H1 (cell line): ENCODE data around the gene SLC25A11. TPM values are rescaled to one million over a fixed set of nuclear protein-coding genes. Genes with fewer than 3 reads are reported as not detected.

Source experiments
- BCL11A ChIP-seq, 2 experiments: IDR thresholded peaks; one replicate each; pipeline ENCODE4 v1.6.1; 2011; ENCODE audit warnings: low read depth in 2 of 2, low read length in 2 of 2, mild to moderate bottlenecking in 2 of 2
- E2F6 ChIP-seq: IDR thresholded peaks from 2 replicates; pipeline ENCODE4 v1.6.1; 2012; ENCODE audit warnings: inconsistent platforms
- EZH2 ChIP-seq: fragments of 200-600 bp; sonication (generic); IDR thresholded peaks from 2 replicates; pipeline ENCODE4 v1.7.1; 2012; ENCODE audit warnings: low read depth, mild to moderate bottlenecking, moderate library complexity, low read length, inconsistent platforms; ENCODE audit not compliant: severe bottlenecking
- SAP30 ChIP-seq: fragments of 300-600 bp; sonication (generic); IDR thresholded peaks from 2 replicates; pipeline ENCODE4 v1.7.1; 2012; ENCODE audit warnings: low read length, moderate library complexity, mild to moderate bottlenecking, inconsistent platforms; ENCODE audit not compliant: insufficient read depth, insufficient replicate concordance
- polyA plus RNA-seq, 7 experiments: library from polyadenylated mRNA; depleted of rRNA in 3 of 7; stranded (reverse) in 5 of 7; unstranded in 2 of 7; fragments of >200 nt in 5 of 7; fragments of 200-250 nt in 2 of 7; gene quantifications; 1 replicate in 5 of 7; 2 replicates in 1 of 7; 4 replicates in 1 of 7; pipeline versions ENCODE4 v1.2.1 to v1.2.3, GENCODE V29; 2011 to 2013; ENCODE audit warnings: missing spikeins in 2 of 7, mixed read lengths in 2 of 7
- total RNA-seq: library from RNA; stranded (reverse); fragmentation: NEBNext Ultra II Directional; extraction: Animal tissue kit (Norgen Biotek cat#: 25700); gene quantifications from 2 replicates; pipeline ENCODE4 v1.2.1, GENCODE V29; 2021

The SLC25A11 gene
- total and polyA plus RNA-seq, 2 of the 8 experiments (the other 6 are each of a cell fraction or from before 2014, with no cell fraction given), result 55.9 to 97.0 TPM

- no peak for TF ChIP-seq E2F6
- no peak for TF ChIP-seq SAP30
- TF ChIP-seq EZH2, result no peak
- TF ChIP-seq BCL11A (IDR thresholded peaks at IDR 0.05; ENCODE audit: low read depth in 2 of 2, low read length in 2 of 2), result no peak
Measured at GRCh38 chr17:4941319-4941610, 1.4 kb upstream of the SLC25A11 start (continued).
